GM23248 (cell line): Measurements from ENCODE around the gene HHIPL2.

Experiments
- EZH2 ChIP-seq: fragments of 200-600 bp; sonication (generic); IDR thresholded peaks from 2 replicates; pipeline ENCODE4 v1.6.1; 2018; ENCODE audit warnings: antibody characterized with exemption, mild to moderate bottlenecking; ENCODE audit not compliant: insufficient read depth, poor library complexity, severe bottlenecking
- EZH2phosphoT487 ChIP-seq: fragments of 200-600 bp; sonication (generic); IDR thresholded peaks from 2 replicates; pipeline ENCODE4 v1.6.1; 2018; ENCODE audit warnings: antibody characterized with exemption, moderate library complexity, mild to moderate bottlenecking, low read depth; ENCODE audit not compliant: insufficient read depth

GRCh38 chr1:222592171-222592570 lies 44.3 kb upstream of the HHIPL2 start:
- TF ChIP-seq EZH2, result no peak
- no peak for TF ChIP-seq EZH2phosphoT487
